ENCODE results near the gene PRSS27.
"Not testable (repeated sequence)": the region's sequence is repeated elsewhere in the genome, so short reads cannot be mapped to it uniquely, and the experiment has no call there.

GRCh38 chr16:2680360-2680759 is 39.7 kb downstream of the PRSS27 start:
- not testable (repeated sequence) for TF ChIP-seq POLR2A (IDR thresholded peaks at IDR 0.05; ENCODE audit: extremely low read depth, insufficient read length); CTCF (IDR thresholded peaks at IDR 0.05; ENCODE audit: low read depth, low read length)

All from NB4 (cell line).